NCI-H2029 treated with DMSO at 0.1 percent for 48 hours (cell line): ENCODE measurements around the gene MAMDC2.
A peak's percentile ranks its signal among the peaks of the same experiment; 100 is the strongest.

Source experiments
- DNase-seq: peaks from one replicate; lab custom pipeline; 2025; lab: John Stamatoyannopoulos, UW

MAMDC2 gene

DNA sequence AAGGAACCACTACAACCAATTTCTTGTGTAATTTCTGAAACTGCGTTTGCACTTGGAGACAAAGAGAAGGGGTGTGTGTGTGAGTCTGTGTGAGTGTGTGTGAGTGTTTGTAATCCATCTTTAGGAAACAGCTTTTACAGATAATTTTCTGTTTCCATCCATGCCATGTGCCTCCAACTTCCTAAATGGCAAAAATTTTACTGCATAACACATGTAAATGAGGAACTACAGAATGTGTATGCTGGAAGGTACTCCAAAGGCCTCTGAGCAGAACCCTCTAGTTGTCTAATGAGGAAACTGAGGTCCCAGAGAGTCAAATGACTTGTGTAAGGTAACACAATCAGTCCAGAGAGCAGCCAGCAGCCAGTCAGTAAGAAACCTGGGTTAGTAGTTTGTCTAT, 20.8 kb downstream of the MAMDC2 start:
- DNase-seq = no peak

DNA sequence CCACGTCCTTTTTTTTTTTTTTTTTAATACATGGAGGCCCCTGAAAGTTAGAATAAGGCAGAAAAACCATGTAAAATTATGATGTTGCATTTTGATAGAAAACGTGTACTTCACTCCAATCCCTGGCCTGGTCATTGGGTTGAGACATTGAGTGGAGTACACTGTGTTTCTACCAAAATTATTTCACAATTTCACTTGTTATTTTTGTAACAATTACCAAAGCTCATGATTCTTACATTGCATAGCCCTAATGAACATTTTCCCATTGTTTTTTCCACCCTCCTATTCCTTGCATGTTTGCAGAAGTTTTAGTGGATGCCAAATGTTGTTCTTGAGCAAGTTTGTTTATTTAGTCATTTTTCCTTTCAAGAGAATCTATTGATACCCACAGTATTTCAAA, 21.9 kb downstream of the MAMDC2 start:
- DNase-seq = no peak

DNA sequence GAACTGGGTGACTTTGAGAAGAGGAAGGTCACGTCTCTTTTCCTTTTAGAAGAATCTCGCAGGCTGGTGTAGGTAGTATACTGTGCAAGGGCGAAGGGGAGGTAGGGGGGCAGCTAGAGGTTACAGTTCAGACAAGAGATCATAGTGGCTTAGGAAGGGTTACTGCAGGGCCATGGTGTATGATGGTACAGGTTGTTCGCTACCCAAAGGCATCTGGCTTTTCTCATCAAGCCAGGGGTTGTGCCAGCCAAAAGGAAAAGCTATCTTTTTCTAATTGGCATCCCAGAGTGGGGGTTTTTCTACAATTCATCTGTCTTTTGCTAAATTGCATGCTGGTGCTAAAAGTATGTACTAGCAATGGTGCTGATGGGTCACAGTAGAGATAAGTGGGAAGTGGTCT, 22.8 kb downstream of the MAMDC2 start:
- no peak for DNase-seq

- DNase-seq = no peak
These were observed 23.2 kb downstream of the MAMDC2 start for GRCh38 chr9:70066874-70067273.

DNA sequence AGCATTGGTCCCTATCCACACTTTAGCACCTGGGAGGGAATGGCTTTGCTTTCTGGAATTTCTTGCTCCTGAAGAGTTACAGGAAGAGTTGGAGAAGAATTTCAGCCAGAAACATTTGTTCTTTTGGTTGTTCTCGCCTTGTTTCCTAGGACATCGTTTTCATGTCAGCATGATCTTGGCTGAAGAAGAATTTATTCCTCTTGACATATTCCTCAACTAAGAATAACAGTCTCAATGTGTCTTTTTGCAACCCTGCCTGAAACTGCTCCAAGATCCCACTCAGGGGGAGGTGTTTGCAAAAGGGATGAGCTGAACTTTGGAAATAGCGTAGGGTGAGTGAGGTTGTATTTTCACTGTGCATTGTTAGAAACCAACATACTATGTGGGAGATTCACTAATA, 26.1 kb downstream of the MAMDC2 start:
- no peak for DNase-seq

GRCh38 chr9:70073193-70073592, 29.5 kb downstream of the MAMDC2 start:
- no peak for DNase-seq

GRCh38 chr9:70073756-70074155, 30.1 kb downstream of the MAMDC2 start:
- no peak for DNase-seq

DNA sequence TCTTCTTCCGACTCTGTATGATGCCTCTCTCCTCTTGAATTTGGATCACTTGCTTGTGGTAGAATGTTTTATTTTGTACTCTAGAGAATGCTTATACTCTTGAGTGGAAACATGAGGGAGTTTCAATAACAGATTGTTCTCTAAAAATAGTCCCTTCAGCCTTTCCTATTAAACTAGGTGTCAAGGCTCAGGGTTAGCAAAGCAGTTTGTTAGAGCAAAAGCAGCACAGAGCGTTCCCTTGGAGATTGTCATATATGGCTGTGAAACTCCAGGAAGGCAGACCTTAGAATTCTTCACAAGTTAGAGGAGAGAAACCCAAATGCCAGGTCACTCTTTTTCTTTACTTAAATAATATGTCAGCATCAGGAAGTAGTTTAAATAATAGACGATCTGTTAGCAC, 33.0 kb downstream of the MAMDC2 start:
- no peak for DNase-seq

GRCh38 chr9:70079417-70080037, 35.9 kb downstream of the MAMDC2 start:
- DNase-seq = peak; percentile 35

DNA sequence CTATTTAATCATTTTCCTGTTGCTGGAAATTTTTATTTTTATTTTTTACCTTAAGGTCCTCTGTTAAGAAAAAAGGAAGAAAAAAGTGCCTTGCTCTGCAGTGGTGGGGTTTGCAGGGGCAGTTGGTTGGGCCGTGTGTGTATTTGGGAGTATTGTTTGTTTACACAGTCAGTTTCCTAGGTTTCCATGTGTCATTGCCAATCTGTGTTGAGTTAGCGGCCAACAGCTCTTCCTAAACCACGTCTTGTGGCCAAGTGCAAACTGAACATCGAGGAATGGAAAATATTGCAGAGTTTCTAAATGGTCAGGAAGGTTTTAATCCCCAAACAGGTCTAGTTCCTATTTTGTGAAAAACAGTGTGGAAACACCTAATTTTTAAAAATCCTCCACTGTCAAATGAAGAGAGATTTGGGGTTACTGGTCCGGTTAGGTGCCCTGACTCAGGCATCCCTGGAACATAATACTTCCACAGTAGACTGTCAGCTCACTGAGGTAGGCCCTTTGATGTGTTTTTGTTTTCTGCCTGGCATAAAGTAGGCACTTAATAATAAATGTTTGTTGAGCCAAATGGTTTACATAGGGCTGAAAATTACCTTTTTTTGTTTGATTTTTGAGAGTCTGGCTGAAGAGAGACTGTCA, 37.0 kb downstream of the MAMDC2 start:
- peak; percentile 82 for DNase-seq

GRCh38 chr9:70081120-70081495, 37.5 kb downstream of the MAMDC2 start:
- peak; percentile 71 for DNase-seq

DNA sequence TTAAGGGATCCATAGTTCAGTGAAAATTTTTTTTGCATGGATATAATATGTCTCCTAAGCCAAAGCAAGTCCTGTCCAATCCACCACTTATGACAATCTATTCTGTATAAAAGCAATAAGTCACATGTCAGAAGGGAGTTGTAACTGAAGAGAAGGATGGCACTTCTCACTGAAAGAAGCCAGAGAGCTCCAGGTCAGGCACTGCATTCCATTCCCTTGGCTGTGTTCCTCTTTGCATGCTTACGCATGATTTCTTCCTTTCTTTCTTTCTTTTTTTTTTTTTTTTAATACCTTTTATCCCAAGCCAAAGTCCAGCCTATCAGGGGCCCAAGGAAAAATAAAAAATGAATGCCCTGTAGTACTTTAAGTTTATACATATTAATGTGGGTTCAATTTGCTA, 39.8 kb downstream of the MAMDC2 start:
- DNase-seq = no peak

DNA sequence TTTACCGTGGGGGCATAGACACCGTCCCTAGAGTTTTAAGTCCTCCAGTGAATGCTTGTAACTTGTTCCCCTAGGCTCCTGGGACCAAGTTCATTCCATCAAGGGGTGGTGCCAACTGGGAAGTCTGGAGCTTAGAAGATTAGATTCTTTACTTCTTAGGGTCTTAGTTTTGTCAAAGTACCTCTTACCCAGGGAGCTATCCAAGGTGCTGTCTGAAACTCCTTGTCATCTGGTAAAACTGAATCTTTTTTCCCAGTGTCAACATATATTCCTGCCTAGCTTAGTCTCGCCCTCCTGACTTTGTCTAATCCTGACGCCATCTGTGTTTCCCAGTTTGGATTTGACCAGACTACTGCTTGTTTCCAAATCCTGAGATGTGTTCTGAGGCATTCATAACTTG, 41.6 kb downstream of the MAMDC2 start:
- no peak for DNase-seq

GRCh38 chr9:70091103-70091502, 47.5 kb downstream of the MAMDC2 start:
- no peak for DNase-seq

GRCh38 chr9:70091572-70091971, 47.9 kb downstream of the MAMDC2 start:
- DNase-seq = peak; percentile 73

DNA sequence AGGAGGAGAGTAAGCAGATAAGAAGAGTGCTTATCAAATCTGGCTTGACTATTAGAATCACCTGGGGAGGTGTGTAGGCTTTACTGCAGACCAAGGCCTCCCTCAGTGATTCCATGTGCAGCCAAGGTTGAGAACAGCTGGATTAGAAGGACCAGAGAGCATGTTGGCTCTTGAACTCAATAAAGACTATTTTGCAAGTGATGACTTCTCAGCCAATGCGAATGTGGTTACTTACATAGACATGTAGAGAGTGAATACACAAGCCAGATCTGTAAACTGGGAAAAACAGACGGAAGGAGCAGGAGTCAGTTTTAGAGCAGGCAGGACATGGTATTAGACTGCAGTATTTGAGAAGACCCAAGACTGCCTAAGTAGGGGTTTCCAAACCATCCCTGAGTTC, 48.5 kb downstream of the MAMDC2 start:
- peak; percentile 85 for DNase-seq

GRCh38 chr9:70093095-70093494, 49.4 kb downstream of the MAMDC2 start:
- no peak for DNase-seq

DNA sequence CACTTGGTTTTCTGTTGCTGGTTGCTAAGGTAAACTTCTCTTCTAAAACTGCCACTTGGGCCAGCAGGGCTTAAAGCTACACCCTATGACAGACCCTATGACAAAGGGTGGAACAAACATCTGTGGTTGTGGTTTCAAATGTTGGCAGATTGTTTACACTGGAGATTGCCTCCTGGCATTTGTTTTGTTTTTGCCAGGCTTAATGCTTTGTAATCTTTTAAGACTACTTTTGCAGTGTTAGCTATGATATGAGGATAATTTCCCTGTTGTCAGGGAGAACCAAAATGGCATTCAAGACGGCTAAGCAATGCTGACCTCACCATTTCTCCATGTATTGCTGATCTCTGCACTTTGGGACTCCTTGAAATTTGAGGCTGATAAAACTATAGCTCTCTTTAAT, 50.3 kb downstream of the MAMDC2 start:
- peak; percentile 64 for DNase-seq

DNA sequence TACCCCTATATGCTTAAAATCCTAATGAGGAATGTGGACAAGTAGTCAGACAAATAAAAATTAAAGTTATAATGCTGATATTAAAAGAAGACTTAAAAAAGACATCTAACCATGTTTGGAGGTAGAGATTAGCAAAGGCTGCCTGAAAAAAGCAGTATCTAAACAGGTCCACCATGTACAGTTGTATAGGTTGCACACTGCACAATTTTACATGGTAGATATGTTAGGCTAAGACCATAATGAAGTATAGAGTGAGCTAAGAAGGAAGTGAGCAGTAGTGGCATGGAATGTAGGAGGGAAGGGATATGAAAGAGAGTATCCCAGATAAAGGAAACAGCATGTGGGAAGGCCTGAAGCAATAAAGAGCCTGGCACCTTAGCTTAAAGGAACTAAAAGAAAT, 51.1 kb downstream of the MAMDC2 start:
- no peak for DNase-seq

- no peak for DNase-seq
These were observed 53.5 kb downstream of the MAMDC2 start for GRCh38 chr9:70097187-70097586.

DNA sequence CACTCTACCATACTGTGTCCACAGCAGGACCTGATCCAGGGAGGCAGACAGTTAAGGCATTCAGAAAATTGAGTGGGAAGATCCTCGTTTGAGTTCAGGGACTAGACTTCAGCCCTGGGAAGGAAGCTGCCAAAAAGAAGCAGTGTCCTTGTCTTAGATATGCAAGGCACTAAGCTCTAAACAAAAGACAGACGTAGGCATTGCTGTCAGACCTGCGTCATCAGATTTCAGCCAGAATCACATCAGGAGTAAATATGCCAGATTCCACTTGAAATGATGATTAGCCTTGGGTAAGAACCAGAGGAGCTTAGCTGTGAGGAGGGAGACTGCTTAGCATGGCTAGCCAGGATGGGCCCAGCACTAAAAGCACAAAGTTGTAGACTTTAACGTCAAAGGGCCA, 56.7 kb downstream of the MAMDC2 start:
- DNase-seq = no peak

GRCh38 chr9:70101265-70101664, 57.6 kb downstream of the MAMDC2 start:
- no peak for DNase-seq

GRCh38 chr9:70105147-70105546, 61.5 kb downstream of the MAMDC2 start:
- DNase-seq = no peak

DNA sequence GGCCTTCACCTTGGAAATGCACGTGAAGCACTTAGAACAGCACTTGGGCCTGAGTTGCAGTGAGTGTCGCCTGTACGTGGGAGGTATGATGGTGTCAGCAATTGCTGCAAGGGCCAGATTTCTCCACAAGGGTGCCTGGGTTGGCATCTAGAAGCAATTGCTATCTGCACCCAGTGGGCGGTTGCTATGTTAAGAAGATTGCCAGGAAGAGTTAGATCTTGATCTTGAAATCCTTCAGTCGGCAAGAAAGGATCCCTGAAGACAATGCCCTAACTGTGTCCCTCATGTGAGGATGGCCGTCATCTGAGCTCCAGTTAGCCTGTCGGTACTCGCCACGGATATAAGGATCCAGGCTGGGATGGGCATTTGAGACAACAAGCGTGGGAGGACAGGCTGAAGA, 62.9 kb downstream of the MAMDC2 start:
- DNase-seq = no peak
